Measurements from ENCODE around the gene DHDH.

Gene DHDH

GRCh38 chr19:48950830-48951519 lies 17.5 kb downstream of the DHDH start:
- no peak for DNase-seq

- no peak for DNase-seq
Observed at GRCh38 chr19:48953141-48953540, 19.6 kb downstream of the DHDH start.

GRCh38 chr19:48953990-48954594 lies 20.6 kb downstream of the DHDH start:
- DNase-seq: no peak

- DNase-seq: peak; percentile 96
Observed at GRCh38 chr19:48954595-48955307, 21.3 kb downstream of the DHDH start, which contains the start of gene BAX. Gene BAX, plus strand, starts transcription at chr19:48954875. Its CDS starts 54 bp downstream, at chr19:48954929.

GRCh38 chr19:48955308-48955958 lies 21.9 kb downstream of the DHDH start:
- no peak for DNase-seq

- DNase-seq: no peak
Observed at GRCh38 chr19:48958006-48958405, 24.5 kb downstream of the DHDH start.

GRCh38 chr19:48959341-48960239 lies 26.1 kb downstream of the DHDH start:
- no peak for DNase-seq

- DNase-seq: no peak
Observed at GRCh38 chr19:48961051-48961649, 27.7 kb downstream of the DHDH start.

- DNase-seq: no peak
Observed at GRCh38 chr19:48961673-48962028, 28.2 kb downstream of the DHDH start.

GRCh38 chr19:48962029-48962848 lies 28.7 kb downstream of the DHDH start:
- no peak for DNase-seq

- no peak for DNase-seq
Observed at GRCh38 chr19:48962849-48963165, 29.3 kb downstream of the DHDH start.

- DNase-seq: peak; percentile 83
Observed at GRCh38 chr19:48963371-48964204, 30.1 kb downstream of the DHDH start.

GRCh38 chr19:48964205-48965039 lies 30.9 kb downstream of the DHDH start:
- DNase-seq: peak; percentile 65

GRCh38 chr19:48965040-48965805 lies 31.7 kb downstream of the DHDH start, which contains the start of gene FTL:
Gene FTL, plus strand, starts transcription at chr19:48965309. Its CDS starts 199 bp downstream, at chr19:48965508.
- peak; percentile 97 for DNase-seq

- DNase-seq: peak; percentile 75
Observed at GRCh38 chr19:48965806-48966540, 32.5 kb downstream of the DHDH start.

- DNase-seq: no peak
Observed at GRCh38 chr19:48966541-48967345, 33.2 kb downstream of the DHDH start.

Measured in fibroblast of skin of right quadriceps (primary cell).